SH-SY5Y (cell line): ENCODE data around the gene KCNJ14.

ENCODE experiments used
- GATA2 ChIP-seq: IDR thresholded peaks from 2 replicates; pipeline ENCODE4 v1.6.1; 2011; ENCODE audit warnings: mild to moderate bottlenecking, low read depth, low read length
- GATA3 ChIP-seq: IDR thresholded peaks from 2 replicates; pipeline ENCODE4 v1.6.1; 2011; ENCODE audit warnings: low read depth, mild to moderate bottlenecking, low read length, moderate library complexity

- TF ChIP-seq GATA2 (no peak), GATA3 (no peak)
These were observed 58.1 kb downstream of the KCNJ14 start for GRCh38 chr19:48513289-48514122.
